Bronchial epithelial cell (primary cell): ENCODE data around the gene ADAMTS16. TPM values are rescaled to one million over a fixed set of nuclear protein-coding genes. Genes with fewer than 3 reads are reported as not detected.

Source experiments
- DNase-seq: peaks from one replicate; pipeline ENCODE4 v3.0.0-alpha.2; 2010; ENCODE audit warnings: low read depth
- FAIRE-seq: peaks from 2 replicates; lab custom pipeline; 2011; peaks lifted over from hg19 to GRCh38; lab: Jason Lieb, UNC
- H3K27me3 ChIP-seq: 2 replicates; pipeline ENCODE4 v1.5.1; 2011; ENCODE audit warnings: low read length; ENCODE audit not compliant: control insufficient read depth, insufficient read depth
- H3K36me3 ChIP-seq: 2 replicates; pipeline ENCODE4 v1.5.1; 2011; ENCODE audit warnings: low read length; ENCODE audit not compliant: control insufficient read depth, insufficient read depth
- H3K4me3 ChIP-seq: 2 replicates; pipeline ENCODE4 v1.5.1; 2011; ENCODE audit warnings: mild to moderate bottlenecking, low read depth, low read length, control low read depth
- total RNA-seq: library from RNA; depleted of rRNA; stranded (reverse); fragments of >200 nt; gene quantifications from 2 replicates; pipeline ENCODE4 v1.2.1, GENCODE V29; 2014
- TF ChIP-seq, protein P1 (sequence below): IDR thresholded peaks from 2 replicates; pipeline ENCODE4 v1.5.1; 2011; ENCODE audit warnings: mild to moderate bottlenecking, moderate library complexity, low read length, control low read depth, inconsistent platforms; ENCODE audit not compliant: insufficient read depth, severe bottlenecking

ADAMTS16 gene
- total RNA-seq, 1 donor from 2014 or later, result not detected

DNA sequence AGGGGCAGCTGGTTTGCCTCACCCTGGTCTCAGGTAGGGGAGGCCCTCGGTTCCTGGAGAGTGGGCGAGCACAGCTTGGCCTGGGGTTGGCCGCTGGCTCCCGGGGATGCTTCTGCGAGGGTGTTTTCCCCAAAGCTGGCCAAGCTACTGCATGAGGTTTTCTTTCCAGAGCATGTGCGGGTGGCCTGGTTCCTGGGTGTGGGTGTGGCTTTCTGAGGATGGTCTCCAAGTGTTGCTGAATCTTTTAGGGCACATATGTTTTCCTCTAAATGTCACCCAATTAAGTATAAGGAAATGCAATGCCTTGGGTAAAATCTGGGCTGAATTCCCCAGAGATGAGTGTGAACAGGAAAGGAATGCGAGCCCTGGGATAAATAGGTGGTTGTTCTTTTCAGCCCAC is 166.6 kb downstream of the ADAMTS16 start:
- H3K36me3 ChIP-seq, result no peaks in the 10 kb centered on the region
- FAIRE-seq, result no peak
- no peak overlapping the region for H3K4me3 ChIP-seq
- no peak for DNase-seq
- H3K27me3 ChIP-seq, result no peaks in the 10 kb centered on the region
- TF ChIP-seq, protein P1, sequence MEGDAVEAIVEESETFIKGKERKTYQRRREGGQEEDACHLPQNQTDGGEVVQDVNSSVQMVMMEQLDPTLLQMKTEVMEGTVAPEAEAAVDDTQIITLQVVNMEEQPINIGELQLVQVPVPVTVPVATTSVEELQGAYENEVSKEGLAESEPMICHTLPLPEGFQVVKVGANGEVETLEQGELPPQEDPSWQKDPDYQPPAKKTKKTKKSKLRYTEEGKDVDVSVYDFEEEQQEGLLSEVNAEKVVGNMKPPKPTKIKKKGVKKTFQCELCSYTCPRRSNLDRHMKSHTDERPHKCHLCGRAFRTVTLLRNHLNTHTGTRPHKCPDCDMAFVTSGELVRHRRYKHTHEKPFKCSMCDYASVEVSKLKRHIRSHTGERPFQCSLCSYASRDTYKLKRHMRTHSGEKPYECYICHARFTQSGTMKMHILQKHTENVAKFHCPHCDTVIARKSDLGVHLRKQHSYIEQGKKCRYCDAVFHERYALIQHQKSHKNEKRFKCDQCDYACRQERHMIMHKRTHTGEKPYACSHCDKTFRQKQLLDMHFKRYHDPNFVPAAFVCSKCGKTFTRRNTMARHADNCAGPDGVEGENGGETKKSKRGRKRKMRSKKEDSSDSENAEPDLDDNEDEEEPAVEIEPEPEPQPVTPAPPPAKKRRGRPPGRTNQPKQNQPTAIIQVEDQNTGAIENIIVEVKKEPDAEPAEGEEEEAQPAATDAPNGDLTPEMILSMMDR, result no peak

DNA sequence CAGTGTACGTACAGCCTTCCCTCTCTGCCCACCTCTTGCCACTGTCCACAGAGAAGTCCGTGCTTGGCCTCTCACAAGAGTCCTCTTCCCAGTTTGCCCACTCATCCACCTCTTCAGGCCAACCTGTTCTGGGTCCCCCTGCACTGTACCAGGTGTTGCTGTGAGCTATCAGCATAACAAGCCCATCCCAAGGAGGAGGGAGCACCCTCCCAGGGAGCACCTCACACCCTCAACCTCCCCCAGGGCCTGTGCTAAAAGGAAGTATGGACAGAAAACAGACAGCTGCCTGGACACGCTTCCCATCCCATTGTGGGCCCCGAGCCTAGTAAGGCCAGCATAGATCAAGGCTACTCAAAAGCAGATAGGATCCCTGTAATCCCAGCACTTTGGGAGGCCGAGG is 168.2 kb downstream of the ADAMTS16 start:
- FAIRE-seq, result no peak
- DNase-seq, result no peak

DNA sequence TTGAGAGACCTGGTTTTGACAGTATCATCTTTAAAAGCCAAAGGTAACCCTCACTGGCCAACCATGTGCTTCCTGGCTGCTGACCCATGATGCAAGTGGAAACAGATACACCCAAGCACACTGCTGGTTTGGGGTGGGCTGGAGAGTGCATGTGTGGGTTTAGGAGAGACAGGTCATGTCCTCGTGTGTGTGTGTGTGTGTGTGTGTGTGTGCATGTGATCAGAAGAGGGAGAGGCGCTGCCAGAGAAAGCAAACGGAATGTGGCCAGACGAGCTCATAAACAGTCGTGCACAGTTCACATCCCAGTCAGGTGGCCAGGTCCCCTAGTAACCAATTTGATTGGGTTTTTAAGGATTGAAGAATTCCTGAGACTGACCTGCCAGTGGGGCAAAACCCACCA is 169.5 kb downstream of the ADAMTS16 start:
- no peak for FAIRE-seq
- Histone ChIP-seq H3K4me3 (no peak overlapping the region), H3K36me3 (no peaks in the 10 kb centered on the region), H3K27me3 (no peaks in the 10 kb centered on the region)
- no peak for DNase-seq
- TF ChIP-seq, protein P1, result no peak

More for the DNA sequence above, 168.2 kb downstream of the ADAMTS16 start:
- no peaks in the 10 kb centered on the region for H3K27me3 ChIP-seq
- no peak overlapping the region for H3K4me3 ChIP-seq
- no peaks in the 10 kb centered on the region for H3K36me3 ChIP-seq
- TF ChIP-seq, protein P1, result no peak

DNA sequence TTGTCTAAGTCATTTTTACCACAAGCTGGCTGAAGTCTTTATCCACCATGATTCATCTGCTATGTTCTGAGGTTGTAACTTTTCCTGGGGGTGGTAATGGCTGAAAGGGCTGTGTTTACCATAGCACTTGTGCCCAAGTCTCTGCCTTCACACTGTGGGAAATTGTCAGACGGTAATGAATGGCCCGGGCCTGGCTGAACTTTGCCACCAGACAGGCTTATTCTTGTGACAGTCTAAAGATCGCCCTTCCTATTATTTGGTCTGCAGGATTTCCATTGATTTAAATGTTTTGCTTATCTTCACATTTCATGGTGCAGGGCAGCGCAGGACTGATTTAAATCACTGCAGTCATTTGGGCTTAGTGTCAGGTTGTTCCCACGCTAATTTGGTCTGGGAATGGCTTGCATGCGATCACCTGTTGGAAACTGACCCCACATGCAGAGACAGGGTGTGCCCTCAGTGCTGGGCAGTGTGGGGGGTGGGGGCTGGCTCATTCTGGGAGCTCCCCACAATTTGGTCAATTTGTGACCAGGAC is 173.0 kb downstream of the ADAMTS16 start:
- Histone ChIP-seq H3K4me3 (no peak overlapping the region), H3K27me3 (no peaks in the 10 kb centered on the region), H3K36me3 (no peaks in the 10 kb centered on the region)
- TF ChIP-seq, protein P1, result no peak
- FAIRE-seq (no peak), DNase-seq (no peak)

DNA sequence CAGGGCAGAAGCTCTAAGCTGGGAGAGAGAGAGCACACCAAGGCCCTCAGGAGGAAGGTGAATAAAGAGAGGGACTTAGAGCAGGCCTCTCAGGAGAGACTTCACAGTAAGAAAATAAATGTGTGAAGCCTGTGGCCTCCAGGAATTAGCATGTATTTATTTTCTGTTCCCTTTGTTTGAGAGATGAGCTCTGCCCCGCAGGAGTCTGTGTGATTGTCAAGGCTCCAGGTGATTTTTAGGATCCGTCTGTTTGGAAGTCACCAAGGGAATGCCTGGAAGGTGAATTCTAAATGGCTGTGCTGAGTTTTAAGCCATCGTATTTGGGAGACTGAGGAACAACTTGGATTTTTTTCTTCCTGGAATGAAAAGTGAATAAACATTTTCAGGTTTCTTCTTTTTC is 174.0 kb downstream of the ADAMTS16 start:
- Histone ChIP-seq H3K4me3 (no peak overlapping the region), H3K36me3 (no peaks in the 10 kb centered on the region), H3K27me3 (no peaks in the 10 kb centered on the region)
- TF ChIP-seq, protein P1, result no peak
- no peak for DNase-seq
- no peak for FAIRE-seq

DNA sequence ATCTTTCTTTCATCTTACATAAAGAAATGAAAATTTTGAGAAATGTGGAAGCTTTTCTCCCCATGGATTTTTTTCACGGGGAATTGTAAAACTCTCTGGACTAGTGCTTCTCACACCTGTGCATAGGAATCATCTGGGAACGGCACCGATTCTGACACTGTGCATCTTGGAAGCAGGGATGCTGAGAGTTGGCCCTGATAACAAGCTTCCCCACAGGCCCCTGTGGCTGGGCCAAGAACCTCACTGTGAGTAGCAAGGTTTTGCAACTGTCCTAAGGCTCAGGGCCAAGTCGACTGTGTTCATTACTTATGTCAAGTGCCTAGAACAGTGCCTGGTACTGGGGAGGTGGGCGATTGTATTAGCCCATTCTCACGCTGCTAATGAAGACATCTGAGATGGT is 174.5 kb downstream of the ADAMTS16 start:
- no peaks in the 10 kb centered on the region for H3K36me3 ChIP-seq
- DNase-seq, result no peak
- TF ChIP-seq, protein P1, result no peak
- FAIRE-seq, result no peak
- no peak overlapping the region for H3K4me3 ChIP-seq
- no peaks in the 10 kb centered on the region for H3K27me3 ChIP-seq
